Liver (tissue), 9 donors: ENCODE results near the gene CACNB4. TPM values are rescaled to one million over a fixed set of nuclear protein-coding genes. Genes with fewer than 3 reads are reported as not detected.

Experiments used
- DNase-seq: peaks from one replicate; pipeline ENCODE4 v3.0.0-alpha.2; 2017; ENCODE audit warnings: low spot score
- H3K27ac ChIP-seq, 2 donors: one replicate each; pipeline ENCODE4 v1.7.0; 2013; ENCODE audit warnings: inconsistent platforms in 2 of 2, low read length in 2 of 2, control low read depth in 1 of 2, low read depth in 1 of 2, mild to moderate bottlenecking in 1 of 2
- H3K27me3 ChIP-seq, 4 donors: one replicate each; pipeline versions ENCODE4 v1.6.1 to v1.7.0; 2013; ENCODE audit warnings: low read length in 3 of 4, inconsistent platforms in 1 of 4, mild to moderate bottlenecking in 1 of 4, moderate library complexity in 1 of 4; ENCODE audit not compliant: control insufficient read depth in 4 of 4, insufficient read depth in 4 of 4
- H3K36me3 ChIP-seq, 4 donors: one replicate each; pipeline versions ENCODE4 v1.6.1 to v1.7.0; 2013; ENCODE audit warnings: low read length in 3 of 4, mild to moderate bottlenecking in 3 of 4, low read depth in 1 of 4, moderate library complexity in 1 of 4; ENCODE audit not compliant: control insufficient read depth in 4 of 4, insufficient read depth in 3 of 4
- H3K4me1 ChIP-seq, 4 donors: one replicate each; pipeline versions ENCODE4 v1.6.1 to v1.7.0; 2013; ENCODE audit warnings: low read length in 3 of 4, mild to moderate bottlenecking in 3 of 4, moderate library complexity in 1 of 4; ENCODE audit not compliant: control insufficient read depth in 4 of 4, insufficient read depth in 4 of 4
- H3K4me3 ChIP-seq, 3 donors: one replicate each; pipeline versions ENCODE4 v1.6.1 to v1.7.0; 2013; ENCODE audit warnings: low read length in 3 of 3, control low read depth in 1 of 3, low read depth in 1 of 3, mild to moderate bottlenecking in 1 of 3
- H3K9ac ChIP-seq, 2 donors: one replicate each; pipeline ENCODE4 v1.7.0; 2013; ENCODE audit warnings: low read length in 2 of 2, mild to moderate bottlenecking in 2 of 2, moderate library complexity in 2 of 2, control low read depth in 1 of 2, low read depth in 1 of 2
- H3K9me3 ChIP-seq, 4 donors: one replicate each; pipeline versions ENCODE4 v1.6.1 to v1.7.0; 2013; ENCODE audit warnings: low read length in 3 of 4; ENCODE audit not compliant: control insufficient read depth in 4 of 4
- EGR1 ChIP-seq, 2 donors: IDR thresholded peaks; 2 replicates each; pipeline ENCODE4 v1.6.1; 2016 to 2018; ENCODE audit warnings: antibody characterized with exemption in 2 of 2, low read depth in 2 of 2
- FOXA1 ChIP-seq: IDR thresholded peaks from 2 replicates; pipeline ENCODE4 v1.6.1; 2016; ENCODE audit warnings: antibody characterized with exemption
- FOXA2 ChIP-seq: IDR thresholded peaks from 2 replicates; pipeline ENCODE4 v1.6.1; 2016; ENCODE audit warnings: antibody characterized with exemption
- GABPA ChIP-seq, 2 donors: IDR thresholded peaks in 1 of 2; conservative IDR thresholded peaks in 1 of 2; 2 replicates each; pipeline ENCODE4 v1.6.1; 2016; ENCODE audit warnings: antibody characterized with exemption in 2 of 2, mild to moderate bottlenecking in 1 of 2, moderate library complexity in 1 of 2
- HNF4A ChIP-seq, 2 donors: conservative IDR thresholded peaks; 2 replicates each; pipeline ENCODE4 v1.6.1; 2016; ENCODE audit warnings: antibody characterized with exemption in 2 of 2, mild to moderate bottlenecking in 2 of 2
- JUND ChIP-seq, 2 donors: IDR thresholded peaks; 2 replicates each; pipeline ENCODE4 v1.6.1; 2016; ENCODE audit warnings: antibody characterized with exemption in 2 of 2
- NR2F2 ChIP-seq: IDR thresholded peaks from 2 replicates; pipeline ENCODE4 v1.6.1; 2016; ENCODE audit warnings: antibody characterized with exemption
- RXRA ChIP-seq, 2 donors: IDR thresholded peaks; 2 replicates each; pipeline ENCODE4 v1.6.1; 2017 to 2018; ENCODE audit warnings: antibody characterized with exemption in 2 of 2, mild to moderate bottlenecking in 1 of 2
- SP1 ChIP-seq: IDR thresholded peaks from 2 replicates; pipeline ENCODE4 v1.6.1; 2018; ENCODE audit warnings: antibody characterized with exemption, mild to moderate bottlenecking
- TAF1 ChIP-seq: conservative IDR thresholded peaks from 2 replicates; pipeline ENCODE4 v1.6.1; 2016; ENCODE audit warnings: antibody characterized with exemption, mild to moderate bottlenecking
- YY1 ChIP-seq: IDR thresholded peaks from 2 replicates; pipeline ENCODE4 v1.6.1; 2016; ENCODE audit warnings: antibody characterized with exemption, mild to moderate bottlenecking
- WGBS: extraction: QIAGEN DNeasy Blood & Tissue Kit; methylation state at CpG from one replicate; pipeline ENCODE4 v1.1.7; 2013; 5-methylcytosine and 5-hydroxymethylcytosine counted together
- polyA plus RNA-seq, 2 donors: library from polyadenylated mRNA; stranded (reverse) in 1 of 2; unstranded in 1 of 2; fragments of 200-250 nt in 1 of 2; fragments of >200 nt in 1 of 2; fragmentation: Nextera tagmentation in 1 of 2; extraction: Ambion mirVana in 1 of 2; gene quantifications; one replicate each; pipeline versions ENCODE4 v1.2.1 to v1.2.3, GENCODE V29; 2013 to 2015
- total RNA-seq, 2 donors: library from RNA; depleted of rRNA; stranded (reverse); fragments of >200 nt; gene quantifications; one replicate each; pipeline ENCODE4 v1.2.3, GENCODE V29; 2014
- TF ChIP-seq, protein P1 (sequence below): IDR thresholded peaks from 2 replicates; pipeline ENCODE4 v1.6.1; 2016; ENCODE audit warnings: antibody characterized with exemption
- TF ChIP-seq, protein P2 (sequence below): fragments of 150-350 bp; IDR thresholded peaks from 2 replicates; pipeline ENCODE4 v1.5.1; 2017; ENCODE audit warnings: improper control_type of control experiment, low read depth, low read length; ENCODE audit not compliant: missing input control
- TF ChIP-seq, protein P3 (sequence below): IDR thresholded peaks from 2 replicates; pipeline ENCODE4 v1.6.1; 2016; ENCODE audit warnings: antibody characterized with exemption
- TF ChIP-seq, protein P4 (sequence below): IDR thresholded peaks from 2 replicates; pipeline ENCODE4 v1.6.1; 2016; ENCODE audit warnings: antibody characterized with exemption
- donor health status: healthy.
- donor health status: healthy.
- donor health status: healthy.
- donor health status: healthy.
- donor health status: healthy.

Gene CACNB4
- total and polyA plus RNA-seq, 4 donors: 0.02 to 0.50 (median 0.21) TPM

DNA sequence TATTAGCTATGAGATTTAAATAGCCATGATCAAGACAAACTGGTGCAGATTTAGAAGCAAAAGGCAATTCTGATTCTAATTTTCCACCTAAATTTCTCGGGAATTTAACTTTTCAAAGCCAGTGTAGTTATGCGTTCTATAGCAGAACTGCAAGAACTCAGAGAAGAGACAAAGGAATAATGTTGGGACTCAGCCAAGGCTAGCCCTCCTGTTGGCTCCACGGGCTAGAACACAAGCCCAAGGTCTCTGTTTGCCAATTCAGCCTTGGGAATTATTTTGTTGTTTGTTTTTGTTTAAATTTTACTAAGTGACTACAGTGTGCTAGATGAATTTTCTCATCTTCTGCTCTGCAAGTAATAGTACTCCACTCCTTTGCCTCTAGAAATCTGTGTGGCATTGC, 121.2 kb downstream of the CACNB4 start:
- Histone ChIP-seq H3K9me3 (peaks cover 0 to 3% (median 0%) of the 10 kb centered on the region in 4 donors), H3K27ac (no peak overlapping the region), H3K36me3 (no peaks in the 10 kb centered on the region), H3K4me3 (no peak overlapping the region), H3K27me3 (no peaks in the 10 kb centered on the region), H3K4me1 (no peaks in the 10 kb centered on the region), H3K9ac (no peak overlapping the region)
- no peak for DNase-seq
- 79% methylated on average over 3 of the region's 3 CpGs for WGBS
- TF ChIP-seq RXRA (IDR thresholded peaks at IDR 0.05): no peak
- TF ChIP-seq, protein P1, sequence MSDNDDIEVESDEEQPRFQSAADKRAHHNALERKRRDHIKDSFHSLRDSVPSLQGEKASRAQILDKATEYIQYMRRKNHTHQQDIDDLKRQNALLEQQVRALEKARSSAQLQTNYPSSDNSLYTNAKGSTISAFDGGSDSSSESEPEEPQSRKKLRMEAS: no peak
- TF ChIP-seq, protein P2, sequence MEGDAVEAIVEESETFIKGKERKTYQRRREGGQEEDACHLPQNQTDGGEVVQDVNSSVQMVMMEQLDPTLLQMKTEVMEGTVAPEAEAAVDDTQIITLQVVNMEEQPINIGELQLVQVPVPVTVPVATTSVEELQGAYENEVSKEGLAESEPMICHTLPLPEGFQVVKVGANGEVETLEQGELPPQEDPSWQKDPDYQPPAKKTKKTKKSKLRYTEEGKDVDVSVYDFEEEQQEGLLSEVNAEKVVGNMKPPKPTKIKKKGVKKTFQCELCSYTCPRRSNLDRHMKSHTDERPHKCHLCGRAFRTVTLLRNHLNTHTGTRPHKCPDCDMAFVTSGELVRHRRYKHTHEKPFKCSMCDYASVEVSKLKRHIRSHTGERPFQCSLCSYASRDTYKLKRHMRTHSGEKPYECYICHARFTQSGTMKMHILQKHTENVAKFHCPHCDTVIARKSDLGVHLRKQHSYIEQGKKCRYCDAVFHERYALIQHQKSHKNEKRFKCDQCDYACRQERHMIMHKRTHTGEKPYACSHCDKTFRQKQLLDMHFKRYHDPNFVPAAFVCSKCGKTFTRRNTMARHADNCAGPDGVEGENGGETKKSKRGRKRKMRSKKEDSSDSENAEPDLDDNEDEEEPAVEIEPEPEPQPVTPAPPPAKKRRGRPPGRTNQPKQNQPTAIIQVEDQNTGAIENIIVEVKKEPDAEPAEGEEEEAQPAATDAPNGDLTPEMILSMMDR: no peak
- no peak for TF ChIP-seq FOXA1
- TF ChIP-seq, protein P3, sequence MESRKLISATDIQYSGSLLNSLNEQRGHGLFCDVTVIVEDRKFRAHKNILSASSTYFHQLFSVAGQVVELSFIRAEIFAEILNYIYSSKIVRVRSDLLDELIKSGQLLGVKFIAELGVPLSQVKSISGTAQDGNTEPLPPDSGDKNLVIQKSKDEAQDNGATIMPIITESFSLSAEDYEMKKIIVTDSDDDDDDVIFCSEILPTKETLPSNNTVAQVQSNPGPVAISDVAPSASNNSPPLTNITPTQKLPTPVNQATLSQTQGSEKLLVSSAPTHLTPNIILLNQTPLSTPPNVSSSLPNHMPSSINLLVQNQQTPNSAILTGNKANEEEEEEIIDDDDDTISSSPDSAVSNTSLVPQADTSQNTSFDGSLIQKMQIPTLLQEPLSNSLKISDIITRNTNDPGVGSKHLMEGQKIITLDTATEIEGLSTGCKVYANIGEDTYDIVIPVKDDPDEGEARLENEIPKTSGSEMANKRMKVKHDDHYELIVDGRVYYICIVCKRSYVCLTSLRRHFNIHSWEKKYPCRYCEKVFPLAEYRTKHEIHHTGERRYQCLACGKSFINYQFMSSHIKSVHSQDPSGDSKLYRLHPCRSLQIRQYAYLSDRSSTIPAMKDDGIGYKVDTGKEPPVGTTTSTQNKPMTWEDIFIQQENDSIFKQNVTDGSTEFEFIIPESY: no peak
- TF ChIP-seq, protein P4, sequence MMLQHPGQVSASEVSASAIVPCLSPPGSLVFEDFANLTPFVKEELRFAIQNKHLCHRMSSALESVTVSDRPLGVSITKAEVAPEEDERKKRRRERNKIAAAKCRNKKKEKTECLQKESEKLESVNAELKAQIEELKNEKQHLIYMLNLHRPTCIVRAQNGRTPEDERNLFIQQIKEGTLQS: no peak
- no peak for TF ChIP-seq HNF4A (conservative IDR thresholded peaks at IDR 0.05)
- no peak for TF ChIP-seq EGR1 (IDR thresholded peaks at IDR 0.05; ENCODE audit: low read depth in 2 of 2)
- TF ChIP-seq GABPA (IDR thresholded peaks at IDR 0.05 in 1 of 2, conservative IDR thresholded peaks at IDR 0.05 in 1 of 2): no peak
- TF ChIP-seq TAF1: no peak
- no peak for TF ChIP-seq NR2F2
- no peak for TF ChIP-seq YY1
- TF ChIP-seq SP1: no peak
- no peak for TF ChIP-seq JUND (IDR thresholded peaks at IDR 0.05)
- TF ChIP-seq FOXA2: no peak

DNA sequence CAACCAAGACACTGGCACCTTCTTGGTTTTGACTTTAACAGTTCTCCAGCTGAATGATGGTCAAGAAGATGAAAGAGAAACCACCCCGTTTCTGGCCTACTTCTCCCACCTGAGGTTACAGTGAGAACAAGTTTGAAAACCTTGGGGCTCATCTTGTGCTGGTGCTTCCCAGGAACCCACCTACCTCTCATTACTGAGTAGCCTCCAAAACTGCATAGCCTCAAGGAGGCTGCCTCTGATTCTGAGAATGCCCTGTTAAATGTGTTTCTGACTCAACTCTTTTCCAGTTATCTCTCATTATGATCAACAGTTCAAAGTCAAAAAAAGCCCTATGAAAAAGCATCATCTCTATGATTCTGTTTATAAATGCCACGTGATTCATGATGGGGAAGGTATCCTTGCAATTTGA, 121.9 kb downstream of the CACNB4 start:
- Histone ChIP-seq H3K36me3 (no peaks in the 10 kb centered on the region), H3K4me1 (no peaks in the 10 kb centered on the region), H3K9me3 (peaks cover 0 to 3% (median 0%) of the 10 kb centered on the region in 4 donors), H3K27me3 (no peaks in the 10 kb centered on the region), H3K9ac (no peak overlapping the region), H3K27ac (no peak overlapping the region), H3K4me3 (no peak overlapping the region)
- WGBS: 83% methylated on average over 2 of the region's 2 CpGs
- DNase-seq: no peak
- TF ChIP-seq JUND (IDR thresholded peaks at IDR 0.05) (no peak), SP1 (no peak), EGR1 (IDR thresholded peaks at IDR 0.05; ENCODE audit: low read depth in 2 of 2) (no peak)
- TF ChIP-seq, protein P4: no peak
